HCT116 (cell line): Measurements from ENCODE around the gene CELSR3. TPM values are rescaled to one million over a fixed set of nuclear protein-coding genes. Genes with fewer than 3 reads are reported as not detected.

Experiments
- ATAC-seq: fragments of 200-7000 bp; cut with Tn5 transposase; 2 replicates; pipeline ENCODE4 v1.9.1; 2020; ENCODE audit warnings: mild to moderate bottlenecking, moderate library complexity
- BruUV-seq: library from RNA; stranded (reverse); fragments of 400-500 nt; replicated peaks from 2 replicates; lab custom pipeline; 2021; lab: Mats Ljungman, UMichigan
- CTCF ChIA-PET: fragments of 300-600 bp; sonication (Branson Sonifier 250); formaldehyde crosslinking; loops from one replicate; lab custom pipeline; 2021; ENCODE audit warnings: antibody characterized with exemption; lab: Charles Lee
- POLR2A ChIA-PET: fragments of 300-600, 350-600 bp; sonication (Branson Sonifier 250); formaldehyde crosslinking; loops from one replicate; lab custom pipeline; 2021; ENCODE audit warnings: antibody characterized with exemption; lab: Charles Lee
- RAD21 ChIA-PET, 2 experiments: fragments of 300-600 bp; sonication (Branson Sonifier 250); formaldehyde crosslinking; loops; one replicate each; lab custom pipeline; 2023; ENCODE audit warnings: low total read pairs in 2 of 2; ENCODE audit not compliant: uncharacterized antibody in 2 of 2, unreplicated experiment in 2 of 2, low non-redundant PET in 1 of 2; lab: Charles Lee
- DNase-seq: peaks from one replicate; pipeline ENCODE4 v3.0.0-alpha.2; 2010; ENCODE audit warnings: low read depth, low spot score
- H2AFZ ChIP-seq: fragments of 200-600 bp; shearing (Covaris generic), sonication (generic); 2 replicates; pipeline ENCODE4 v1.6.1; 2017; ENCODE audit warnings: low read depth, mixed run types, mixed read lengths, antibody characterized with exemption, low read length; ENCODE audit not compliant: poor library complexity, severe bottlenecking
- H3K27ac ChIP-seq: 2 replicates; pipeline ENCODE4 v1.5.1; 2012; ENCODE audit warnings: low read depth, low read length
- H3K27me3 ChIP-seq: fragments of 200-600 bp; sonication (generic); 2 replicates; pipeline ENCODE4 v1.6.1; 2016; ENCODE audit warnings: mixed run types, low read length, mixed read lengths; ENCODE audit not compliant: insufficient read depth
- H3K36me3 ChIP-seq, 2 experiments: fragments of 200-500 bp in 1 of 2; fragments of 200-600 bp in 1 of 2; sonication (Bioruptor generic) in 1 of 2; sonication (generic) in 1 of 2; 2 replicates each; pipeline versions ENCODE4 v1.5.1 to v1.6.1; 2014 to 2016; ENCODE audit warnings: low read length in 2 of 2, inconsistent platforms in 1 of 2, mixed read lengths in 1 of 2, mixed run types in 1 of 2; ENCODE audit not compliant: insufficient read depth in 2 of 2, control insufficient read depth in 1 of 2
- H3K4me1 ChIP-seq, 2 experiments: fragments of 200-600 bp in 1 of 2; sonication (generic) in 1 of 2; 2 replicates each; pipeline versions ENCODE4 v1.5.1 to v1.6.1; 2012 to 2017; ENCODE audit warnings: low read length in 2 of 2, inconsistent platforms in 1 of 2, mild to moderate bottlenecking in 1 of 2, mixed read lengths in 1 of 2, mixed run types in 1 of 2, moderate library complexity in 1 of 2; ENCODE audit not compliant: insufficient read depth in 2 of 2, control insufficient read depth in 1 of 2
- H3K4me2 ChIP-seq: fragments of 200-600 bp; sonication (generic); 2 replicates; pipeline ENCODE4 v1.6.1; 2017; ENCODE audit warnings: mixed run types, low read length, mixed read lengths
- H3K4me3 ChIP-seq, 2 experiments: fragments of 200-600 bp in 1 of 2; sonication (generic) in 1 of 2; replicated peaks in 1 of 2; 2 replicates each; pipeline ENCODE4 v1.5.1; 2011 to 2016; ENCODE audit warnings: low read length in 2 of 2, control low read depth in 1 of 2, low read depth in 1 of 2, mild to moderate bottlenecking in 1 of 2, mixed read lengths in 1 of 2, mixed run types in 1 of 2
- H3K79me2 ChIP-seq: fragments of 200-600 bp; sonication (generic); 2 replicates; pipeline ENCODE4 v1.6.1; 2017; ENCODE audit warnings: mild to moderate bottlenecking, mixed run types, low read length, moderate library complexity, mixed read lengths; ENCODE audit not compliant: insufficient read depth
- H3K9ac ChIP-seq: fragments of 200-600 bp; sonication (generic); 2 replicates; pipeline ENCODE4 v1.6.1; 2016; ENCODE audit warnings: low read length, mixed read lengths
- H3K9me2 ChIP-seq: fragments of 200-600 bp; sonication (generic), shearing (Covaris generic); 2 replicates; pipeline ENCODE4 v1.6.1; 2017; ENCODE audit warnings: mixed run types, mild to moderate bottlenecking, moderate library complexity; ENCODE audit not compliant: insufficient read depth
- H3K9me3 ChIP-seq, 2 experiments: fragments of 200-500 bp in 1 of 2; fragments of 200-600 bp in 1 of 2; sonication (Bioruptor generic) in 1 of 2; sonication (generic) in 1 of 2; 2 replicates each; pipeline ENCODE4 v1.6.1; 2014 to 2017; ENCODE audit warnings: low read length in 2 of 2, mixed read lengths in 2 of 2, inconsistent platforms in 1 of 2, low read depth in 1 of 2, mild to moderate bottlenecking in 1 of 2, mixed run types in 1 of 2, moderate library complexity in 1 of 2; ENCODE audit not compliant: control insufficient read depth in 1 of 2, insufficient read depth in 1 of 2
- H4K20me1 ChIP-seq: fragments of 200-600 bp; sonication (generic), shearing (Covaris generic); 2 replicates; pipeline ENCODE4 v1.6.1; 2017; ENCODE audit warnings: mixed run types, mild to moderate bottlenecking, moderate library complexity; ENCODE audit not compliant: insufficient read depth
- CBX3 ChIP-seq: IDR thresholded peaks from 2 replicates; pipeline ENCODE4 v1.6.1; 2012; ENCODE audit warnings: low read depth
- CEBPB ChIP-seq: IDR thresholded peaks from 2 replicates; pipeline ENCODE4 v1.6.1; 2012; ENCODE audit warnings: low read depth
- EGR1 ChIP-seq: IDR thresholded peaks from 2 replicates; pipeline ENCODE4 v1.6.1; 2012; ENCODE audit warnings: low read depth
- ELF1 ChIP-seq: IDR thresholded peaks from 2 replicates; pipeline ENCODE4 v1.6.1; 2012; ENCODE audit warnings: low read depth, borderline replicate concordance
- JUND ChIP-seq: IDR thresholded peaks from 2 replicates; pipeline ENCODE4 v1.6.1; 2012
- MAX ChIP-seq: IDR thresholded peaks from 2 replicates; pipeline ENCODE4 v1.6.1; 2012
- POLR2AphosphoS5 ChIP-seq: IDR thresholded peaks from 2 replicates; pipeline ENCODE4 v1.6.1; 2011; ENCODE audit warnings: mild to moderate bottlenecking, low read depth, low read length, moderate library complexity
- REST ChIP-seq: IDR thresholded peaks from 2 replicates; pipeline ENCODE4 v1.6.1; 2012; ENCODE audit warnings: low read depth
- TCF7L2 ChIP-seq: IDR thresholded peaks from 2 replicates; pipeline ENCODE4 v1.7.0; 2011; ENCODE audit warnings: borderline replicate concordance, inconsistent platforms; ENCODE audit not compliant: insufficient read depth, insufficient read length; ENCODE audit errors: extremely low read depth
- ZNF274 ChIP-seq: fragments of 200-500 bp; sonication (Bioruptor generic); IDR thresholded peaks from 2 replicates; pipeline ENCODE4 v1.6.1; 2014; ENCODE audit warnings: mild to moderate bottlenecking, low read depth, low read length, inconsistent platforms
- intact Hi-C: fragments of 100-400 bp; cut with micrococcal nuclease; formaldehyde crosslinking; loops from 2 replicates; pipeline ENCODE4 v1.10.0; 2022
- total RNA-seq: library from RNA; stranded (reverse); gene quantifications from one replicate; pipeline ENCODE4 v1.2.1, GENCODE V29; 2021; ENCODE audit not compliant: unreplicated experiment

CELSR3 gene
- total RNA-seq, 1 experiment from 2014 or later: 7.8 TPM

GRCh38 chr3:48700731-48701405 lies 38.2 kb upstream of the CELSR3 start:
- no peak for TF ChIP-seq TCF7L2
- Histone ChIP-seq H3K27me3 (no peaks in the 10 kb centered on the region), H3K4me2 (no peak overlapping the region), H3K4me3 (no peak overlapping the region), H3K9me3 (no peaks in the 10 kb centered on the region), H3K9me2 (no peaks in the 10 kb centered on the region), H3K27ac (no peak overlapping the region), H3K9ac (no peak overlapping the region), H4K20me1 (peaks cover 32% of the 10 kb centered on the region; the same call in 1 of the 2 replicates), H2AFZ (no peak overlapping the region), H3K79me2 (peaks cover 100% of the 10 kb centered on the region), H3K36me3 (peaks cover 20 to 21% of the 10 kb centered on the region in 2 experiments), H3K4me1 (peaks cover 23 to 42% of the 10 kb centered on the region in 2 experiments)
- CTCF ChIA-PET: no interaction called here
- RAD21 ChIA-PET: no interaction called here
- ATAC-seq (no peak), DNase-seq (no peak)
- POLR2A ChIA-PET: interaction anchor here (0.7 kb wide), 1 partner anchor 17 kb away, joined by 6 read pairs; no protein-coding TSS in a partner anchor
- no TSS peak for BruUV-seq
- intact Hi-C loops: no loop called here

- Histone ChIP-seq H3K4me1 (peaks cover 39 to 55% of the 10 kb centered on the region in 2 experiments), H3K9me2 (no peaks in the 10 kb centered on the region), H3K79me2 (peaks cover 99% of the 10 kb centered on the region), H2AFZ (no peak overlapping the region), H4K20me1 (peaks cover 31% of the 10 kb centered on the region; the same call in 1 of the 2 replicates), H3K9me3 (no peaks in the 10 kb centered on the region), H3K9ac (no peak overlapping the region), H3K27me3 (no peaks in the 10 kb centered on the region), H3K36me3 (peaks cover 32 to 34% of the 10 kb centered on the region in 2 experiments), H3K27ac (no peak overlapping the region), H3K4me3 (no peak overlapping the region), H3K4me2 (no peak overlapping the region)
- ATAC-seq (no peak), DNase-seq (no peak)
- CTCF ChIA-PET: no interaction called here
- no TSS peak for BruUV-seq
- intact Hi-C loops: no loop called here
- RAD21 ChIA-PET: no interaction called here
- TF ChIP-seq ELF1 (no peak), JUND (no peak), POLR2AphosphoS5 (no peak), CBX3 (no peak), MAX (no peak), ZNF274 (no peak), EGR1 (no peak), CEBPB (no peak), REST (no peak)
- POLR2A ChIA-PET: interaction anchor here (0.5 to 1.6 kb wide), 2 partner anchors 12 kb away, joined by 3 read pairs; no protein-coding TSS in a partner anchor
These were observed 36.2 kb upstream of the CELSR3 start for GRCh38 chr3:48698891-48699290.
